DND-41 (cell line): ENCODE results near the gene MYH6.

Experiments used
- ATAC-seq: fragments of 200-7000 bp; cut with Tn5 transposase; 3 replicates; pipeline ENCODE4 v1.9.1; 2021; ENCODE audit warnings: low read depth; ENCODE audit not compliant: insufficient read depth
- DNase-seq: peaks from one replicate; pipeline ENCODE4 v3.0.0-alpha.2; 2020
- H2AFZ ChIP-seq: 2 replicates; pipeline ENCODE4 v1.6.0; 2012; ENCODE audit warnings: low read depth, low read length
- H3K27ac ChIP-seq: 2 replicates; pipeline ENCODE4 v1.5.1; 2012; ENCODE audit warnings: low read length, inconsistent platforms
- H3K27me3 ChIP-seq: fragments of 200-600 bp; sonication (generic); 2 replicates; pipeline ENCODE4 v1.6.0; 2012; ENCODE audit warnings: low read length, mild to moderate bottlenecking, inconsistent platforms; ENCODE audit not compliant: insufficient read depth, poor library complexity
- H3K36me3 ChIP-seq: 2 replicates; pipeline ENCODE4 v1.5.1; 2012; ENCODE audit warnings: low read length, inconsistent platforms; ENCODE audit not compliant: insufficient read depth
- H3K4me1 ChIP-seq: 2 replicates; pipeline ENCODE4 v1.5.1; 2012; ENCODE audit warnings: mild to moderate bottlenecking, low read length; ENCODE audit not compliant: insufficient read depth
- H3K4me2 ChIP-seq: 2 replicates; pipeline ENCODE4 v1.6.0; 2012; ENCODE audit warnings: mild to moderate bottlenecking, moderate library complexity, low read length, inconsistent platforms; ENCODE audit not compliant: insufficient read depth
- H3K4me3 ChIP-seq, 2 experiments: fragments of 200-600 bp in 1 of 2; shearing (Covaris generic) in 1 of 2; 2 replicates each; pipeline ENCODE4 v1.5.1; 2012 to 2016; ENCODE audit warnings: inconsistent platforms in 2 of 2, low read length in 2 of 2, mild to moderate bottlenecking in 2 of 2, low read depth in 1 of 2, moderate library complexity in 1 of 2
- H3K79me2 ChIP-seq: 2 replicates; pipeline ENCODE4 v1.6.0; 2012; ENCODE audit warnings: low read length, inconsistent platforms; ENCODE audit not compliant: insufficient read depth
- H3K9ac ChIP-seq: 2 replicates; pipeline ENCODE4 v1.6.0; 2012; ENCODE audit warnings: low read depth, mild to moderate bottlenecking, inconsistent platforms, low read length, moderate library complexity
- H3K9me3 ChIP-seq: 2 replicates; pipeline ENCODE4 v1.5.1; 2012; ENCODE audit warnings: low read length, moderate library complexity, mild to moderate bottlenecking, inconsistent platforms; ENCODE audit not compliant: insufficient read depth, severe bottlenecking
- H4K20me1 ChIP-seq: 2 replicates; pipeline ENCODE4 v1.6.0; 2012; ENCODE audit warnings: low read length; ENCODE audit not compliant: insufficient read depth
- EZH2 ChIP-seq: IDR thresholded peaks from 3 replicates; pipeline ENCODE4 v1.6.1; 2012; ENCODE audit warnings: borderline replicate concordance, low read depth, mild to moderate bottlenecking, moderate library complexity, low read length, inconsistent platforms; ENCODE audit not compliant: severe bottlenecking
- TF ChIP-seq, protein P1 (sequence below): IDR thresholded peaks from 2 replicates; pipeline ENCODE4 v1.5.1; 2012; ENCODE audit warnings: borderline replicate concordance, low read length, moderate library complexity, mild to moderate bottlenecking; ENCODE audit not compliant: poor library complexity, severe bottlenecking; ENCODE audit errors: extremely low read depth

MYH6 gene

DNA sequence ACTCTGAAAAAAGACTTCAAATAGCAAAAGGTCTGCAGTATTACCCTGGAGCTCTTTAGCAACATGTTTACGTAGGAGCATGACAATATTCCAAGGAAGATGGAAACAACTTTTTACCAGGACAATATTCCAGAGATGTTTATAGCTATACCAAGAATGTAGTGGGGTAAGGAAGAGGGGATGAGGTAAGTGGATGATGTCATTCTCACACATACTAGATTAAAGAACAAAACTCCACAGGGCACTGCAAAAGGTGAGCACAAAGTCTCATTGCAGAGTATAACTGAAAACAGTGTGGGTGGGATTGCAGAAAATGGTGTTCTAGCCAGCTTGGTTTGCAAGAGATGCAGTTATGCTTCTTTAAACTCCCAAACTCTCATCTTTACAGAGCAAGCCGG lies 22.8 kb downstream of the MYH6 start:
- H4K20me1 ChIP-seq: peaks cover 3% of the 10 kb centered on the region; the same call in 1 of the 2 replicates
- DNase-seq: no peak
- no peak overlapping the region for H3K9ac ChIP-seq
- TF ChIP-seq EZH2: no peak
- TF ChIP-seq, protein P1, sequence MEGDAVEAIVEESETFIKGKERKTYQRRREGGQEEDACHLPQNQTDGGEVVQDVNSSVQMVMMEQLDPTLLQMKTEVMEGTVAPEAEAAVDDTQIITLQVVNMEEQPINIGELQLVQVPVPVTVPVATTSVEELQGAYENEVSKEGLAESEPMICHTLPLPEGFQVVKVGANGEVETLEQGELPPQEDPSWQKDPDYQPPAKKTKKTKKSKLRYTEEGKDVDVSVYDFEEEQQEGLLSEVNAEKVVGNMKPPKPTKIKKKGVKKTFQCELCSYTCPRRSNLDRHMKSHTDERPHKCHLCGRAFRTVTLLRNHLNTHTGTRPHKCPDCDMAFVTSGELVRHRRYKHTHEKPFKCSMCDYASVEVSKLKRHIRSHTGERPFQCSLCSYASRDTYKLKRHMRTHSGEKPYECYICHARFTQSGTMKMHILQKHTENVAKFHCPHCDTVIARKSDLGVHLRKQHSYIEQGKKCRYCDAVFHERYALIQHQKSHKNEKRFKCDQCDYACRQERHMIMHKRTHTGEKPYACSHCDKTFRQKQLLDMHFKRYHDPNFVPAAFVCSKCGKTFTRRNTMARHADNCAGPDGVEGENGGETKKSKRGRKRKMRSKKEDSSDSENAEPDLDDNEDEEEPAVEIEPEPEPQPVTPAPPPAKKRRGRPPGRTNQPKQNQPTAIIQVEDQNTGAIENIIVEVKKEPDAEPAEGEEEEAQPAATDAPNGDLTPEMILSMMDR: no peak
- H2AFZ ChIP-seq: no peak overlapping the region
- no peaks in the 10 kb centered on the region for H3K79me2 ChIP-seq
- no peak overlapping the region for H3K4me2 ChIP-seq
- no peaks in the 10 kb centered on the region for H3K36me3 ChIP-seq
- H3K4me3 ChIP-seq: no peak overlapping the region
- H3K4me1 ChIP-seq: no peaks in the 10 kb centered on the region
- no peak for ATAC-seq
- no peak overlapping the region for H3K27ac ChIP-seq
- no peaks in the 10 kb centered on the region for H3K9me3 ChIP-seq
- peaks cover 15% of the 10 kb centered on the region for H3K27me3 ChIP-seq

DNA sequence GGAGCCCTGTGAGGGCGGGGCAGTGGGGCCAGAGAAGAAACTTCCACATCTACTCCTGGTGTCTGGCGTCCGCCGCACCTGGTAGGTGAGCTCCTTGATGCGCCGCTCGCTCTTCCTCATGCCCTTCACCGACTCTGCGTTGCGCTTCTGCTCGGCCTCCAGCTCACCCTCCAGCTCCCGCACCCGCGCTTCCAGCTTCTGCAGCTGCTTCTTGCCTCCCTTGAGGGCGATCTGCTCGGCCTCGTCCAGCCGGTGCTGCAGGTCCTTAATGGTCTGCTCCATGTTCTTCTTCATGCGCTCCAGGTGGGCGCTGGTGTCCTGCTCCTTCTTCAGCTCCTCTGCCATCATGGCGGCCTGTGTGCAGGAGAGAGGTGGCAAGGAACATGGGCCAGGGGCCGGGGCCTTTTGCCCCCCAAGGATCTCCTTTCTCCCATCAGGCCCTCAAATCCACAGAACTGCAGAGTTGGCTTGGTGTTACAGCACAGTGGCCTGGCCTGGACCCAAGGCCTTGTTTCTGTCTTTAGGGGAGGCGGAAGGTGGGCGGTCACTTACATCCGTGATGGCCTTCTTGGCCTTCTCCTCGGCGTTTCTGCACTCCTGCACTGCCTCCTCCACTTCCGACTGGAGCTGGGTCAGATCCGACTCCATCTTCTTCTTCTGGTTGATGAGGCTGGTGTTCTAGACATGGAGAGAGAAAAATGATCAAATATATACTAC lies 23.6 kb downstream of the MYH6 start:
- no peaks in the 10 kb centered on the region for H3K36me3 ChIP-seq
- no peaks in the 10 kb centered on the region for H3K79me2 ChIP-seq
- TF ChIP-seq, protein P1: no peak
- no peak overlapping the region for H3K9ac ChIP-seq
- H4K20me1 ChIP-seq: peaks cover 3% of the 10 kb centered on the region; the same call in 1 of the 2 replicates
- H2AFZ ChIP-seq: no peak overlapping the region
- H3K27me3 ChIP-seq: peaks cover 15% of the 10 kb centered on the region
- H3K27ac ChIP-seq: no peak overlapping the region
- no peaks in the 10 kb centered on the region for H3K4me1 ChIP-seq
- no peak overlapping the region for H3K4me3 ChIP-seq
- no peak overlapping the region for H3K4me2 ChIP-seq
- no peak for DNase-seq
- no peak for ATAC-seq
- H3K9me3 ChIP-seq: no peaks in the 10 kb centered on the region

DNA sequence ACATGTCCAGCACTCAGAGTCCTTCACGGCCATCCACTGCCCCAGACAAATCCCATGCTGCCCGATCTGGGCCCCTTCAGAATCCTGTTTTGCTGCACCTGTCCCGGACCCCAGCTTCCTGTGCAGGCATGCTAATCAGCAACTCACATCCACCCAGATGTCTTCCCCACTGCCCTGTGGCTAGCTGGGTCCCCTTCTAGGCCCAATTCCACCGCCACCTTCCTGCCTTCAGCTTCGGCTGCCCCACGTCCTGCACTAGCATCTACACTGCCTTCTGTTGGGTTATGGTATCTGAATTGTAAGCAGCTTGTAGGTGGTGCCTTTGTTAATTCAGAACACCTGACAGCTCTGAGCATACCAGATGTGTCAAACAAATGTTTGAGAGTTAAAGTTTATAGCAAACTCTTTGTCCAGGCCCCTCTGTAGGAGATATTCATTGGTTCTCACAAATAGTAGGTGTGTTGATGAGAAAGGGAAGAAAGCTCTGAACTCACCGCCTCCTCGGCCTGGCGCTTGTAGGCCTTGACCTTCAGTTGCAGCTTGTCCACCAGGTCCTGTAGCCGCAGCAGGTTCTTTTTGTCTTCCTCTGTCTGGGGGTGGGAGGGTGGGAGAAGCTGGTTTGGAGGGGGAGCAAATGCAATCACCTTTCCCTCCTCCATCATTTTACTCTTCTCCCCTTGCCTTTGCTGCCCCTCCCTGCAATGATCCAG lies 25.2 kb downstream of the MYH6 start:
- Histone ChIP-seq H3K9me3 (no peaks in the 10 kb centered on the region), H4K20me1 (peaks cover 3% of the 10 kb centered on the region; the same call in 1 of the 2 replicates), H3K9ac (no peak overlapping the region), H2AFZ (no peak overlapping the region), H3K4me3 (no peak overlapping the region), H3K4me1 (no peaks in the 10 kb centered on the region), H3K27me3 (peaks cover 21% of the 10 kb centered on the region), H3K27ac (no peak overlapping the region), H3K36me3 (no peaks in the 10 kb centered on the region), H3K79me2 (no peaks in the 10 kb centered on the region), H3K4me2 (no peak overlapping the region)
- ATAC-seq: no peak
- TF ChIP-seq, protein P1: no peak
- no peak for DNase-seq
